Suprapubic skin (tissue), 4 donors: ENCODE measurements around the gene RPUSD3. TPM values are rescaled to one million over a fixed set of nuclear protein-coding genes. Genes with fewer than 3 reads are reported as not detected.

Source experiments
- DNase-seq, 2 donors: peaks; one replicate each; pipeline ENCODE4 v3.0.0-alpha.2; 2019; ENCODE audit warnings: low spot score in 2 of 2
- H3K27ac ChIP-seq: fragments of 200-600 bp; sonication (generic); one replicate; pipeline ENCODE4 v1.5.1; 2019
- H3K27me3 ChIP-seq: fragments of 200-600 bp; sonication (generic); one replicate; pipeline ENCODE4 v1.5.1; 2019
- H3K36me3 ChIP-seq: fragments of 200-600 bp; sonication (generic); one replicate; pipeline ENCODE4 v1.5.1; 2019
- H3K4me1 ChIP-seq: fragments of 200-600 bp; sonication (generic); one replicate; pipeline ENCODE4 v1.5.1; 2019
- H3K4me3 ChIP-seq: fragments of 200-600 bp; sonication (generic); one replicate; pipeline ENCODE4 v1.5.1; 2019; ENCODE audit warnings: mild to moderate bottlenecking
- H3K9me3 ChIP-seq: fragments of 200-600 bp; sonication (generic); one replicate; pipeline ENCODE4 v1.5.1; 2019
- CTCF ChIP-seq, 2 donors: fragments of 200-600 bp in 1 of 2; fragments of 450-650 bp in 1 of 2; sonication (generic) in 1 of 2; IDR thresholded peaks; one replicate each; pipeline ENCODE4 v1.5.1; 2016 to 2019; ENCODE audit warnings: antibody characterized with exemption in 2 of 2, mild to moderate bottlenecking in 1 of 2, moderate library complexity in 1 of 2
- EP300 ChIP-seq: sonication (generic); formaldehyde crosslinking; IDR thresholded peaks from one replicate; pipeline ENCODE4 v1.6.1; 2017; ENCODE audit warnings: antibody characterized with exemption
- POLR2A ChIP-seq, 2 donors: fragments of 450-650 bp; IDR thresholded peaks; one replicate each; pipeline ENCODE4 v1.6.1; 2017; ENCODE audit warnings: antibody characterized with exemption in 2 of 2, mild to moderate bottlenecking in 2 of 2, moderate library complexity in 2 of 2
- POLR2AphosphoS5 ChIP-seq, 3 donors: sonication (generic); formaldehyde crosslinking; IDR thresholded peaks; one replicate each; pipeline ENCODE4 v1.6.1; 2017; ENCODE audit warnings: antibody characterized with exemption in 3 of 3
- WGBS: methylation state at CpG from one replicate; pipeline ENCODE4 v1.1.5; 2018; 5-methylcytosine and 5-hydroxymethylcytosine counted together
- total RNA-seq, 4 donors: library from RNA; depleted of rRNA; stranded (reverse); fragments of >200 nt; gene quantifications; one replicate each; pipeline ENCODE4 v1.1.0, GENCODE V29; 2016

The RPUSD3 gene
- total RNA-seq, 4 donors from 2014 or later = 34.8 to 46.5 (median 42.1) TPM

- Histone ChIP-seq H3K4me3 (no peak overlapping the region), H3K4me1 (peaks cover 41% of the 10 kb centered on the region)
- DNase-seq = no peak
Measured at GRCh38 chr3:9888540-9888939, 44.7 kb upstream of the RPUSD3 start.

GRCh38 chr3:9887480-9887879, 43.7 kb upstream of the RPUSD3 start:
- no peak for TF ChIP-seq POLR2AphosphoS5 (IDR thresholded peaks at IDR 0.05)
- TF ChIP-seq CTCF (IDR thresholded peaks at IDR 0.05) = no peak
- TF ChIP-seq POLR2A (IDR thresholded peaks at IDR 0.05) = no peak
- no peak for TF ChIP-seq EP300
- Histone ChIP-seq H3K4me1 (peaks cover 36% of the 10 kb centered on the region), H3K4me3 (no peak overlapping the region), H3K9me3 (no peaks in the 10 kb centered on the region), H3K27me3 (no peaks in the 10 kb centered on the region), H3K36me3 (no peaks in the 10 kb centered on the region), H3K27ac (no peak overlapping the region)
- 90% methylated on average over 5 of the region's 5 CpGs for WGBS
- no peak for DNase-seq

More at GRCh38 chr3:9888540-9888939, 44.7 kb upstream of the RPUSD3 start:
- no peak for TF ChIP-seq EP300
- TF ChIP-seq CTCF (IDR thresholded peaks at IDR 0.05) = no peak
- TF ChIP-seq POLR2A (IDR thresholded peaks at IDR 0.05) = no peak
- TF ChIP-seq POLR2AphosphoS5 (IDR thresholded peaks at IDR 0.05) = no peak
- no peaks in the 10 kb centered on the region for H3K27me3 ChIP-seq
- no peak overlapping the region for H3K27ac ChIP-seq
- peaks cover 6% of the 10 kb centered on the region for H3K36me3 ChIP-seq
- H3K9me3 ChIP-seq = no peaks in the 10 kb centered on the region
- 89% methylated on average over 3 of the region's 3 CpGs for WGBS

- no peaks in the 10 kb centered on the region for H3K27me3 ChIP-seq
- TF ChIP-seq EP300 = no peak
- no peak for TF ChIP-seq POLR2A (IDR thresholded peaks at IDR 0.05)
- TF ChIP-seq CTCF (IDR thresholded peaks at IDR 0.05) = no peak
- TF ChIP-seq POLR2AphosphoS5 (IDR thresholded peaks at IDR 0.05) = no peak
- H3K4me3 ChIP-seq = no peak overlapping the region
Measured at GRCh38 chr3:9886328-9886727, 42.5 kb upstream of the RPUSD3 start.

GRCh38 chr3:9884555-9885165, 40.9 kb upstream of the RPUSD3 start:
- Histone ChIP-seq H3K4me3 (no peak overlapping the region), H3K27ac (peak overlapping the region; percentile 79), H3K9me3 (no peaks in the 10 kb centered on the region), H3K27me3 (no peaks in the 10 kb centered on the region), H3K36me3 (no peaks in the 10 kb centered on the region), H3K4me1 (peaks cover 15% of the 10 kb centered on the region)
- peak in 1 of 3 donors; percentile 49 for TF ChIP-seq POLR2AphosphoS5 (IDR thresholded peaks at IDR 0.05)
- no peak for TF ChIP-seq EP300
- no peak for TF ChIP-seq POLR2A (IDR thresholded peaks at IDR 0.05)
- no peak for TF ChIP-seq CTCF (IDR thresholded peaks at IDR 0.05)
- DNase-seq = no peak
- WGBS = 51% methylated on average over 11 of the region's 11 CpGs

More at GRCh38 chr3:9886328-9886727, 42.5 kb upstream of the RPUSD3 start:
- Histone ChIP-seq H3K9me3 (no peaks in the 10 kb centered on the region), H3K36me3 (no peaks in the 10 kb centered on the region), H3K27ac (no peak overlapping the region), H3K4me1 (peaks cover 25% of the 10 kb centered on the region)
- no peak for DNase-seq

- Histone ChIP-seq H3K4me1 (peaks cover 20% of the 10 kb centered on the region), H3K27ac (peak overlapping the region; percentile 79), H3K4me3 (no peak overlapping the region), H3K9me3 (no peaks in the 10 kb centered on the region), H3K27me3 (no peaks in the 10 kb centered on the region), H3K36me3 (no peaks in the 10 kb centered on the region)
- TF ChIP-seq POLR2AphosphoS5 (IDR thresholded peaks at IDR 0.05) (no peak), POLR2A (IDR thresholded peaks at IDR 0.05) (no peak), CTCF (IDR thresholded peaks at IDR 0.05) (no peak), EP300 (no peak)
- no peak for DNase-seq
- WGBS = 52% methylated on average over 7 of the region's 7 CpGs
Measured at GRCh38 chr3:9883706-9884554, 40.1 kb upstream of the RPUSD3 start.
